Upper lobe of right lung (tissue), 1 donor: ENCODE data around the gene NEB. TPM values are rescaled to one million over a fixed set of nuclear protein-coding genes. Genes with fewer than 3 reads are reported as not detected.
A peak's percentile ranks its signal among the peaks of the same experiment; 100 is the strongest.
"Not testable (repeated sequence)": the region's sequence is repeated elsewhere in the genome, so short reads cannot be mapped to it uniquely, and the experiment has no call there.

ENCODE experiments used
- ATAC-seq: fragments of 200-7000 bp; cut with Tn5 transposase; one replicate; pipeline ENCODE4 v1.9.1; 2020; ENCODE audit warnings: mild to moderate bottlenecking, moderate library complexity
- DNase-seq: peaks from one replicate; pipeline ENCODE4 v3.0.0-alpha.2; 2020
- H3K27ac ChIP-seq: fragments of 200-600 bp; one replicate; pipeline ENCODE4 v1.8.0; 2022
- H3K27me3 ChIP-seq: fragments of 200-600 bp; one replicate; pipeline ENCODE4 v1.8.0; 2022; ENCODE audit warnings: mild to moderate bottlenecking
- H3K36me3 ChIP-seq: fragments of 200-600 bp; one replicate; pipeline ENCODE4 v1.8.0; 2022
- H3K4me1 ChIP-seq: fragments of 200-600 bp; one replicate; pipeline ENCODE4 v1.8.0; 2022
- H3K4me3 ChIP-seq: fragments of 200-600 bp; one replicate; pipeline ENCODE4 v1.8.0; 2022; ENCODE audit warnings: mild to moderate bottlenecking
- H3K9me3 ChIP-seq: fragments of 200-600 bp; one replicate; pipeline ENCODE4 v1.8.0; 2022
- intact Hi-C: fragments of 100-400 bp; cut with DNase I; formaldehyde crosslinking; loops from one replicate; pipeline ENCODE4 v1.11.0; 2022
- total RNA-seq: library from RNA; stranded (reverse); fragmentation: NEBNext Ultra II Directional; extraction: Animal tissue kit (Norgen Biotek cat#: 25700); gene quantifications from one replicate; pipeline ENCODE4 v1.2.1, GENCODE V29; 2021
- TF ChIP-seq, protein P1 (sequence below): fragments of 200-600 bp; IDR thresholded peaks from one replicate; pipeline ENCODE4 v1.8.0; 2022; ENCODE audit warnings: antibody characterized with exemption
- donor health status: DM: no; HTN: yes; CAD: no; lungs with severe emphysema.

NEB gene
- total RNA-seq, 1 donor from 2014 or later = 1.9 TPM

DNA sequence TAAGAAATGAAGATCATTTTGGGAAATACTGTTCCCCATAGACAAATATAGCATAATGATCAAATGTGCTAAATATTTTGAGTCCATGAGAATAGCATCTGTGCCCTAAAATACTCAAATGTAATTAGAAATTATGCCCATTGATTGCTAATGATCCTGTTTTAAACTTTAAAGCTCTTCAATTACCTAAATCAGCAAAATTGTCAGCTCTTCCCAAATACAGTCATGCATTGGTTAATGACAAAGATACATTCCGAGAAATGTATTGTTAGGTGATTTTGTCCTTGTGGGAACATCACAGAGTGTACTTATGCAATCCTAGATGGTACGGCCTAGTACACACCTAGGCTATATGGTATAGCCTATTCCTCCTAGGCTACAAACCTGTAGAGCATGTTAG is 89.7 kb downstream of the NEB start:
- no peaks in the 10 kb centered on the region for H3K9me3 ChIP-seq
- no peak for ATAC-seq
- no peak overlapping the region for H3K27ac ChIP-seq
- H3K27me3 ChIP-seq = no peaks in the 10 kb centered on the region
- no peaks in the 10 kb centered on the region for H3K4me1 ChIP-seq
- H3K4me3 ChIP-seq = no peak overlapping the region
- no peak for DNase-seq
- intact Hi-C loops = no loop called here
- TF ChIP-seq, protein P1, sequence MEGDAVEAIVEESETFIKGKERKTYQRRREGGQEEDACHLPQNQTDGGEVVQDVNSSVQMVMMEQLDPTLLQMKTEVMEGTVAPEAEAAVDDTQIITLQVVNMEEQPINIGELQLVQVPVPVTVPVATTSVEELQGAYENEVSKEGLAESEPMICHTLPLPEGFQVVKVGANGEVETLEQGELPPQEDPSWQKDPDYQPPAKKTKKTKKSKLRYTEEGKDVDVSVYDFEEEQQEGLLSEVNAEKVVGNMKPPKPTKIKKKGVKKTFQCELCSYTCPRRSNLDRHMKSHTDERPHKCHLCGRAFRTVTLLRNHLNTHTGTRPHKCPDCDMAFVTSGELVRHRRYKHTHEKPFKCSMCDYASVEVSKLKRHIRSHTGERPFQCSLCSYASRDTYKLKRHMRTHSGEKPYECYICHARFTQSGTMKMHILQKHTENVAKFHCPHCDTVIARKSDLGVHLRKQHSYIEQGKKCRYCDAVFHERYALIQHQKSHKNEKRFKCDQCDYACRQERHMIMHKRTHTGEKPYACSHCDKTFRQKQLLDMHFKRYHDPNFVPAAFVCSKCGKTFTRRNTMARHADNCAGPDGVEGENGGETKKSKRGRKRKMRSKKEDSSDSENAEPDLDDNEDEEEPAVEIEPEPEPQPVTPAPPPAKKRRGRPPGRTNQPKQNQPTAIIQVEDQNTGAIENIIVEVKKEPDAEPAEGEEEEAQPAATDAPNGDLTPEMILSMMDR = no peak
- no peaks in the 10 kb centered on the region for H3K36me3 ChIP-seq

DNA sequence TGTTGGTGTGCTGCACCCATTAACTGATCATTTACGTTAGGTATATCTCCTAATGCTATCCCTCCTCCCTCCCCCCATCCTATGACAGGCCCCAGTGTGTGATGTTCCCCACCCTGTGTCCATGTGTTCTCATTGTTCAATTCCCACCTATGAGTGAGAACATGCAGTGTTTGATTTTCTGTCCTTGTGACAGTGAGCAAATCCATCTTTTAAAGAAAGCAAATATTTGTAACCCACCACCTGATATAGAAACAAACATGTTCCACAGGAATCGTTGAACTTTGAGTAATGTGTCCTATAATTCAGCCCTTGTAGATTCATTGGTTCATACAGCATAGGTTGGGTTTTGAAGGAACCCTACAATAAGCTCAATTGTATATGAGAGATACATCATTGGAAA is 92.4 kb downstream of the NEB start:
- H3K4me3 ChIP-seq, H3K27ac ChIP-seq, ATAC-seq, H3K27me3 ChIP-seq, DNase-seq, H3K36me3 ChIP-seq, intact Hi-C loops, H3K9me3 ChIP-seq: not testable (repeated sequence)
- H3K4me1 ChIP-seq = peaks cover 17% of the 10 kb centered on the region

DNA sequence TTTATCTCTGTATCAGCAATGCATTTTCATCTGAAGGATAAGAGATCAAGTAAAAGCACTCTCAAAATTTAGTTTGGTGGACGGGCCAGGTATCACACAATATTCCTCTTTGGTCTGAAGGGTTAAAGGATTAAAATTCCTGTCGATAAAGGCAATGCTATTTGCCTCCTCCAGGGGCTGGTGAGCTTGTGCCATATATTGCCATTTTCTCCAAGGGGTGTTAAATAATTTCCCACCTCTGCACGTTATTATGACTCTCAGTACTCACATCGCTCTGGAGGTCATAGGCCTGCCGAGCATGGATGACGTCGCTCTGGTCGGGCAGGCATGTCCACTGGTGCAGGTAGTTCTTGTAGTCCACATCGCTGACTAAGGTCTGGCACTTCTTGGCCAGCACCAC is 94.2 kb downstream of the NEB start:
- Histone ChIP-seq H3K4me1 (peaks cover 20% of the 10 kb centered on the region), H3K27me3 (no peaks in the 10 kb centered on the region)
- no peak for DNase-seq

DNA sequence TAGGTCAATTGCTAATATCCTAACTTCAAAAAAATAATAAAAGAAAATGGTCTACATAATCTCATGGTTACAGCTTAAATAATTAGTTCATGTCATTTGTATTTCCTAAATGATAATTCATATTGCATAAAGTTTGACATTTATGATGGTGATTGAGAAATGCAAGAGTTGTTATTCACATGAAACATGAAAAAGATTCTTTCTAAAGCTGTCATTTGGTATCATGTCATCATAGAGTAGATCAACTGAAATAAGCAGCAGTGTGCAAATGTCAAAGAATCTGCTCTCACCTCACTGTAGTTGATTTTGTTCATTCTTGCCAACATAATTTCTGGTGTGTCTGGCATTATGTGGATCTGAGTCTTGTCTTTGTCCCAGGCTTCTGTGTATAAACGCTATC is 95.3 kb downstream of the NEB start:
- DNase-seq (no peak), ATAC-seq (no peak)
- Histone ChIP-seq H3K4me3 (no peak overlapping the region), H3K36me3 (no peaks in the 10 kb centered on the region), H3K4me1 (peaks cover 20% of the 10 kb centered on the region), H3K9me3 (no peaks in the 10 kb centered on the region), H3K27ac (no peak overlapping the region), H3K27me3 (no peaks in the 10 kb centered on the region)
- intact Hi-C loops = no loop called here
- TF ChIP-seq, protein P1 = no peak

More for the DNA sequence above, 94.2 kb downstream of the NEB start:
- intact Hi-C loops = no loop called here
- TF ChIP-seq, protein P1 = no peak
- Histone ChIP-seq H3K4me3 (no peak overlapping the region), H3K36me3 (no peaks in the 10 kb centered on the region), H3K9me3 (no peaks in the 10 kb centered on the region), H3K27ac (no peak overlapping the region)
- no peak for ATAC-seq

DNA sequence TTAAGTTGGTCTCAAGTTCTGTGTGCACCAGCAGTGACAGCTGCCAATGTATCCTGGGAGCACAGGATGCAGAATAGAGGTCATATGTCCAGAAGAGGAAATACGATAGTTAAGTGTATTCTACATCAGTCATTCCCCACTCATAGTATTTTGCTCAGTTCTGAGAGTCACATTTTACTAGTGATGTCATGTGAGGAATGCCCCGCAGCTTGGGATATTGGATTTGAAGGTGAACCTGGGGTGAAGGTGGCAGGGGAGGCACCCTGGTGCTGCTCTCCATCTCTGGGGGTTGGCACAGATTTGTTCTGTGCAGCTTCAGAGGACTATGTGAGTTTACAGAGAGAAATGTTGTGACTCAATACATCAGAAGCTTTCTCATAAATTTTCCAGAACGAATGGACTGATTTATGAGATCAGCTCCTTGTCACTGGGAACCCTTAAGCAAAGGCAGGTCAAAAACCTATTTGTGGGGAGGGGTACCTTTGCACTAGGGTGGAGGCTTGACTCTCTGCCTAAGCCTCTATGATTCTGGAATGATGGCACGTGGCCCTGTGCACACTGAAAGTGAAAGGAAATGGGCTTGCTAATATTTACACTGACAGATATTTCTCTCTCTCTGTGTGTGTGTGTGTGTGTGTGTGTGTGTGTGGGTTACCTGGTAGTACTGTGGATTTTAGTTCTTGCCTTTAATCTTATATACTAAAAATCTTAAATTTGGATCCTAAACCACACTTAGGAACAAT is 95.9 kb downstream of the NEB start:
- H3K9me3 ChIP-seq = no peaks in the 10 kb centered on the region
- ATAC-seq = peak; percentile 68
- intact Hi-C loops = no loop called here

DNA sequence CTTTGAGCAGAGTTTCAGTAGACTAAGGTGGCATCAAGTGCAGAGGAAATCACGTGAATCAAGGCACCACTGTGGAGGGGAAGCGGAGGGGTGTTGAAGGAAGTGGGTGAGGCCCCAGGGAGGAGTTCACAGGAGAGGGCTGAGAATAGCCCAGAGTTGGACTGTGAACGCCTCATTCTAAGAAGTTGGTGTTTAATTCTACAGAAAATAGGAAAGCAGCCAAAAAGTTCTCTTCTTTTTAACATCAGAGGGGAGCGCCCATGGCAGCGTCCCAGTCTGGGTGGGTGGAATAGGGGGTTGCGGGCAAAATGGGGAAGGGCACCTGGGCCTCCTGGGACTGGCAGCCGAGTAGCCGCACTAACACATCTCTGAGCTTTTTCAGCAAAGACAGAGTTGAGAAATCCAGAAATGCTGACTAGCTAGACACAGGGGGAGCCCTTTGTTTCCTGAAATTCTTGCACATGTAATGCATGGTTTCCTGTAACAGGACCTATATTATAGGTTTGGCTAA is 97.0 kb downstream of the NEB start:
- TF ChIP-seq, protein P1 = no peak
- intact Hi-C loops = no loop called here
- H3K4me3 ChIP-seq = no peak overlapping the region
- peak; percentile 86 for ATAC-seq
- H3K9me3 ChIP-seq = no peaks in the 10 kb centered on the region
- DNase-seq = no peak
- no peaks in the 10 kb centered on the region for H3K27me3 ChIP-seq
- H3K36me3 ChIP-seq = no peaks in the 10 kb centered on the region
- peak overlapping the region; percentile 8 for H3K27ac ChIP-seq
- H3K4me1 ChIP-seq = peaks cover 20% of the 10 kb centered on the region

More for the DNA sequence above, 95.9 kb downstream of the NEB start:
- Histone ChIP-seq H3K36me3 (no peaks in the 10 kb centered on the region), H3K27me3 (no peaks in the 10 kb centered on the region), H3K4me3 (no peak overlapping the region), H3K4me1 (peaks cover 20% of the 10 kb centered on the region), H3K27ac (peak overlapping the region; percentile 12)
- TF ChIP-seq, protein P1 = no peak
- no peak for DNase-seq
